GM19468 (cell line): ENCODE measurements around the gene TIMP2.
"Not testable (repeated sequence)": the region's sequence is repeated elsewhere in the genome, so short reads cannot be mapped to it uniquely, and the experiment has no call there.

Experiments
- ATAC-seq: cut with Tn5 transposase; IDR thresholded peaks from one replicate; pipeline ENCODE4 v1.9.1; 2021; ENCODE audit warnings: mild to moderate bottlenecking, moderate library complexity, moderate number of reproducible peaks; ENCODE audit not compliant: unreplicated experiment; ENCODE audit errors: extremely low read depth

TIMP2 gene

DNA sequence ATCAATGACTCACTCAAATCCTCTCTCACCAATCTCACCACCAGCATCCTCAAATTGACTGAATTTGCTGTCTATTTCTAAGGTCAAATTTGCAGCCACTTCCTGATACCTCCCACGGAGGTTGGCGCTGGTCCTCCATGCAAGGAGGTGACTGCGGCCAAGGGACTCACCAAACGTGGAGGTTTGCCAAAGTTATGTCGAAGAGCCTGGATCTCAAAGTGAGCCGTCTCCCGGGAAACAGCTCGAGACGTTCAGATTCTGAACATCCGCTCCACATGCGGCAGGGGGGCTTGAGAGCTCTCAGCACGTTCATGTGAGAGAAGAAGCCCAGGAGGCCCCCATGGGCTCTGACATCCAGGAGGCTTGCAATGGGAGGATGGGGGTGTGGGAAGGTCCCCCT, 31.9 kb upstream of the TIMP2 start:
- ATAC-seq: no peak

- no peak for ATAC-seq
These were observed 31.1 kb upstream of the TIMP2 start for GRCh38 chr17:78956254-78956653.

DNA sequence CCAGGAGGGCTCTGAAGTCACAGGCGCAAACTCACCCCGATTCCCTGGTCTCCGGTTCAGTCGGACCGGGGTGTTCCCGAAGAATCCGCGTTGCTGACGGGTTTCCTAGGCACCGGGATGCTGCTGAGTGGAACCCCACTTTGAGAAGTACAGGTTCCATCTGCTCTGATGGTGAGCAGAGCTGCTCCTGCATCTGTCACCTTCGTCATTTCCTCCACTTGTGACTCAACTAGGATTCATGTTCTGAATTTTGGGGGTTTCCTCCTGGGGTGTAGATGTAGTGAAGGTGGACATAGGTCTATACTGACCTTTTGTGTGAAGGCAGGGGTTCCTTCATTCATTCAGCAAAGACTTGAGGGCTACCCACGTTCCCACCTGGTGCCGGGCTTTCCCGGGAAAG, 29.5 kb upstream of the TIMP2 start:
- ATAC-seq: no peak

DNA sequence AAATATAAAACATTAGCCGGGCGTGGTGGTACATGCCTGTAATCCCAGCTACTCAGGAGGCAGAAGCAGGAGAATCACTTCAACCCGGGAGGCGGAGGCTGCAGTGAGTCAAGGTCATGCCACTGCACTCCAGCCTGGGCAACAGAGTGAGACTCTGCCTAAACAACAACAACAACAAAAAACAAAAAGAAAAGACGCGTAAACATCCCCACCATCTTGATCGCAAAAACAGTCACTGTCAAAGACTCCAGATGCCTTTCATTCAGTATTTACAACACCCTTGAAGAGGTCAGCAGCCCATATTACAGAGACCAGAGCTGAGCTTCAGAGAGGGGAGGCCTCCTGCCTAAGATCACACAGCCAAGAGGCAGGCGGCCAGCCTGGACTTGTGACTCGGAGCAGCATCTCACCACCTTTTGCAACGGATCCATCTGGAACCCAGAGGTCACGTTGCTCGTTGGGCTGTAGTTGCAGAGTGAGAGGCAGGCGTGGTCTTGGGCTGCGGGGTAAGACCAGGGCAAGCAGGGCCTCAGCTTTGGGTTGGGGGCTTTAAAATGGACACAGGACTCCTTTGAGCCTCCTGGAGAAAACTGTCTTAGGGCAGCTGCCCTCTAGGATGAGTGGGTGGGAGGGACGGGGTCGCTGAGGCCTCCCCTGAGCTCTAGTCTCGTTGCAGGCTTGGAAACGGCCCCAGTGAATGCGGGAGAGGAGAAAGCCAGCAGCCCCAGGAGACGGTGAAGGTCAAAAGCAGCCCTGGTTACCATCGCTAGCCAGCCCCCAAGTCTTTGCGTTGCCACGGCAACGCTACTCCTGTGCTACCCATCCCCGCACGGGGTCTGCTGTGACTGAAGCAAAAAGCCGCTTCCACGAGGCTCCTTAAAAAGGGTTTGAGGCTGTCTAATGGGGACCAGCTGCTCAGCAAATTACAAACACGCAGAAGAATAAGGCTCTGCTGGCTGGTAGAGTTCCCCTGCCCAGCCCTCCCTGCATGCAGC, 28.5 kb upstream of the TIMP2 start:
- no peak for ATAC-seq

DNA sequence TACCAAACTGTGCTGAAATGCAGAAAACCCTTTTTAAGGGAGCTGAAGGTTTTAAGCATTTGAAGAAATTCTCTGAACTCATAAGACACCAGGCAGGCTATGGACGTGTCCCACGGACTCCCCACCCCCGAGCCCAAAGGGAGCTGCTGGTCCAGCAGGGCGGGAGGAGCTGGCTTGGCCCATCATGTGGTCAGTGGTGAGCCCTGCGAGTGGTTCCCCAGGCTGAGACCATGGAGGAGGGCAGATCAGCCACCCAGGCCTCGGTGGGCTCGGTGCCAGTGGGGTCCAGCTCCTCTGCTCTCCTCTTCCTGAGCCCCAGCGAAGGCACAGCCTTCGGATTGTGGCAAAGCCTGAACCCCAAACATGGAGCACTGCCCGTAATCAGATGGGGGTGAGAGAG, 27.5 kb upstream of the TIMP2 start:
- ATAC-seq: no peak

GRCh38 chr17:78951967-78952551, 26.9 kb upstream of the TIMP2 start:
- no peak for ATAC-seq

DNA sequence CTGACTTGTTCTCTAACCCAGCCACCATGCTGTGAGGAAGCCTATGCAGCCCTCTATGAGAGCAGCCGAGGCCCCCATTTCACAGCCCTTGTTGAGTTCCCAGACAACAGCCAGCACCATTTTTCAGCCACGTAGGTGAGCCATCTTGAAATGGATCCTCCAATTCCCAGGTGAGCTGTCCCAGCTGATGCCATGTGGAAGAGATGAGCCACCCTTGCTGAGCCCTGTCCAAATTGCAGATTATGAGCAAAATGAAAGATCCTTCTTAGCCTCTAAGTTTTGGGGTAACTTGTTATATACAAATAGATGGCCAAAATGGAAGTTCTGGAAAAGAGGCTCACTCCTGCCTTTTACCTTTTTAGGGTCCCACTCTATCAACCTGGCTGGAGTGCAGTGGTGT, 25.7 kb upstream of the TIMP2 start:
- no peak for ATAC-seq

GRCh38 chr17:78947235-78948149, 22.3 kb upstream of the TIMP2 start:
- no peak for ATAC-seq

DNA sequence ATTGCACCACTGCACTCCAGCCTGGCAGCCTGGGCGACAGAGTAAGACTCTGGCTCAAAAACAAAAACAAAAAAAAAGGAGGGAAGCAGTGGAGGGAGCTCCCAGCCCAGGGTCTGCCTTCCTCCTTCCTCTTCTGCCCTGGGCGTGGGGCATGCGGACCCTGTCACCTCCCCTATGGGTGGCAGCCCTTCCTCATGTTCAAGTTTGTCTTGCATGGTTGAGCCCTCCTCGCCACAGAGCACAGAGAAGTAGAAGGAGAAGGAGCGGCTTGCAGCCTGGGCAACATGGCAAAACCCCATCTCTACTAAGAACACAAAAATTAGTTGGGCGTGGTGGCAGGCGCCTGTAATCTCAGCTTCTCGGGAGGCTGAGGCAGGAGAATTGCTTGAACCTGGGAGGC, 21.4 kb upstream of the TIMP2 start:
- ATAC-seq: no peak

- no peak for ATAC-seq
These were observed 20.9 kb upstream of the TIMP2 start for GRCh38 chr17:78946131-78946530.

DNA sequence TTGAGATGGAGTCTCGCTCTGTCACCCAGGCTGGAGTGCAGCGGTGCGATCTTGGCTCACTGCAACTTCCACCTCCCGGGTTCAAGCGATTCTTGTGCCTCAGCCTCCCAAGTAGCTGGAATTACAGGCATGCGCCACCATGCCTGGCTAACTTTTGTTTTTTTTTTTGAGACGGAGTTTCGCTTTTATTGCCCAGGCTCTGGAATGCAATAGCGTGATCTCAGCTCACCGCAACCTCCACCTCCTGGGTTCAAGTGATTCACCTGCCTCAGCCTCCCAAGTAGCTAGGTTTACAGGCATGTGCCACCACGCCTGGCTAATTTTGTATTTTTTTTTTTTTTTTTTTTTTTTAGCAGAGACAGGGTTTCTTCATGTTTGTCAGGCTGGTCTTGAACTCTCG, 20.3 kb upstream of the TIMP2 start:
- ATAC-seq: not testable (repeated sequence)

DNA sequence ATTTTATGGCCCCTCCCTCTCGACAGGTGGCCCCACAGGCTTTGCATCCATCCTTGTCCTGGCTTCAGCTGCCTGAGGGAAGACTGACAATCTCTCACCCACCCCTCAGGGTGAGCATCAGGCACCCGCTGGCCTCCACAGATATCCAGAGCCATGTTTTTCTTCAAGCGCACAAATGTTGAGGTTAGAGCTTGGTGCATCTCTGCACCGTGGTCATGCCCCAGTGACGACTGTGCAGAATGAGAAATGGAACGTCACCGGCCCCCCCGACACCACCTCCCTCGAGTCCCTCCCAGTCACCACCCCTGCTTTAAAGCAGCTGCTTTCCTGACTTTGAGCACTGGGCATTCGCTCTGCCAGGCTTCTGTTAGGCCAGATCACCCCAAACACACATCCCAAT, 19.8 kb upstream of the TIMP2 start:
- no peak for ATAC-seq

DNA sequence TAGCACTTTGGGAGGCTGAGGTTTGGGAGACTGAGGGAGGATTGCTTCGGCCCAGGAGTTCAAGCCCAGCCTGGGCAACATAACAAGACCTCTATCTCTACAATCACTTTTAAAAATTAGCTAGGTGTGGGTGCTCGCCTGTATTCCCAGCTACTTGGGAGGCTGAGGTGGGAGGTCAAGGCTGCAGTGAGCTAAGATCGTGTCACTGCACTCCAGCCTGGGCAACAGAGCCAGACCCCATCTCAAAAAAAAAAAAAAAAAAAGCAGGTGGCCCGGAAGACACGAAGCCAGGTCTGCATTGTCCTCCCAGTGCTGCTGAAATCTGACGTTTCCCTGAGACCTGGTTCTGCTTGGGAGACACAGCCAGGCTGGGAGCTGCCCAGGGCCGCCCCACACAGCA, 18.8 kb upstream of the TIMP2 start:
- no peak for ATAC-seq

DNA sequence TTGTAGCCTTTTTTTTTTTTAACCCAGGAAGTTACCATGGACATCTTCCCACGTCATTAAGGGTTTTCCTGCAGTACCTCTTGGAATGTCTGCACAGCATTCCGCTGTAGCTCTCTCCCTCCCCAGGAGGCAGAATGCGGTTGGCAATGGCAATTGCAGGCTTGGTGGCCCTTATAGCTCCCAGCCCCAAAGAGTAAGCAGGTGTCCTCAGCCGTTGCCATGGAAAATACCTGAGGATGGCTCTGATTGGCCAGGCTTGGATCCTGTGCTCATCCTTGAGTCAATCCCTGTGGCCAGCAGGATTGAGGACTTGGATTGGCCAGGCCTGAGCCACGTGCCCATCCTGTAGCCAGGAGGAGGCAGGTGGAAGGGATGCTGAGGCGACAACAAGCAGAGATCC, 15.5 kb upstream of the TIMP2 start:
- ATAC-seq: no peak

DNA sequence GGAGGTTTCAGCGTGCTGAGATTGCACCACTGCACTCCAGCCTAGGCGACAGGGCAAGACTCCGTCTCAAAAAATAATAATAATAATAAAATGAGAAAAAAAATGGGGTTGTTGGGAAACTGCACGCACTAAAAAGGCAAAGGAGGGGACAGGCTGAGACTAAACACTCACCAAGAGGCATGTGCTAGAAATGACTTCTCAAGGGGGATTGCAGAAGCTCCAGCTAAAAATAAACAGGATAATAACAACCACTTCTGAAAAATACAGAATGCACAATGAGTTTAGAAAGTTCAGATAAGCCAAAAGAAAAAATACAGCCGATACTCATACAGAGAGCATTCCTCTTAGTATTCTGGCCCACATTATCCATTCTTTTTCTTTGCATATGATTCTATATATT, 15.1 kb upstream of the TIMP2 start:
- ATAC-seq: no peak

DNA sequence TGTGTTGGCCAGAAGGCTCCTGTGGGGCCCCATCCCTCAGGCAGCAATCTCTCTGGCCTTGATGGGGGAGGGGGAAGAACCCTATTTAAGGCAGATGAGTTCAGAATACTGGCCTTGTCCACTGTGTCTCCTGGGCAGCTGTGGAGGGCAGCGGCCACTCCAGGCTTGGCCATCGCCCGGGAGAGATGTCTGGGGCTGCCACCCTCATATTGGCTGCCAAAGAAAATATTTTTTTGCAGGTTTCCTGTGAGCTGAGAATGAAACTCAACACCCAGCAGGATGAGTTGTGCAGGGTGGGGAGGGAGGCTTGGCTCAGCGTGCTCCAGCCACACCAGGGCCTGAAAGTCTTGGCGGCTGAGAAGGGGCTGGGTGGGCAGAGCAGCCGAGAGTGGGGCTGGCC, 14.4 kb upstream of the TIMP2 start:
- no peak for ATAC-seq

DNA sequence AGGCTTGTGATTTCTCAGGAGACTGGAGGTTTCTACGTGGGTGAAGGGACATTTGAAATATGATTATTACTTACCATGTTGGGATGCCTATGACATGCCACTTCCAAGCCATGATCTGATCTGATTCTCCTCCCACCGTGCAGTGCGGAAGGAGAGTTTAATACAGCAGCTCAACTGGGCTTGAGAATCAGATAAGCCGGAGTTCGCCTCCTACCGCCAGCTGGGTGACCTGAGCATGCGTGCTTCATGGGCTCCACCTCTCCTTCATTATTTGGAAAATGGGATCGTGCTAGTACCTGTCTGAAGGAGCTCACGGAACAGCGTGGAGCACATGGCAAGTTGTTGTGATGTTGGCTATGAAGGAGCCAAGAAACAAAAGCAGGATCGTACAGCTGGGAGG, 12.4 kb upstream of the TIMP2 start:
- no peak for ATAC-seq

DNA sequence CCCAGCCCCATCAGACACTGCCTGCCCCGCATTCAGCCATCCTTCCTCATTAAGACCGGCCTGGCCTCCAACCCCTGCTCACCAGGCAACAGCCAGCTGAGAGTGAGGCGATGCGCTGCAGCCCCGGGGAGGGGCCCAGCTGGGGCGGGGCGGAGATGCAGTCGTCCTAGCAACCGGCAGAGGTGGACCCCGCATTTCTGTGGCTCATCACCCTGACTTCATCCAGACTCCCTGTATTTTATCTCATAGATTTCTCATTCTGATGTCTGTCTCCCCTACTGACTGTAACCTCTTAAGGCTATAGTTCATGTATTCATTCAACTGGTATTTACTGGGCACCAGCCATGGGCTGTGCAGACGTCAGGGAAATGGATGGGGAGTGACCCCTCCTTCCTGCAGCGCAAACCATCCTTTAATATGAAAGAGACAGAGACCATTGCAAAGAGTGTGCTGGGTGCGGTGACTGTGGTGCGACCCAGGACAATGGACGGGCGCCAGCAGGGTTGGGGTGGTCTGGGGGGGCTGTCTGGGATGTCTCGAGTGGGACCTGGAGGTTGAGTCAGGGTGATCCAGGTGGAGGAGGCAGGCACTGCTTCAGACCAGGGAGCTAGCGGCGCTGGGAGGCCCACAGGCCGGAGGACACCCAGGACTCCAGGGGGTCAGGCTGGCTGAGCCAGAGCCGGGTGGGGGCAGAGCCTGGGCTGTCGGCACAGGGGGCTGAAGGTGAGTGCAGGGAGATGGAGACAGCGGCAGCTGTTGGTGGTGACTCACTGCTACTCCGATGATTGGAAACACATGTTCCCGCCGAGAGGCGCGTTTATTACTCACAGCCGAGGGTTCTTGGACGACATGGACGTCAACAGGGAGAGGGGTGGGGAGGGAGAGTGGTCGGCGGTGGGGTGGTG, 10.5 kb upstream of the TIMP2 start:
- ATAC-seq: no peak

DNA sequence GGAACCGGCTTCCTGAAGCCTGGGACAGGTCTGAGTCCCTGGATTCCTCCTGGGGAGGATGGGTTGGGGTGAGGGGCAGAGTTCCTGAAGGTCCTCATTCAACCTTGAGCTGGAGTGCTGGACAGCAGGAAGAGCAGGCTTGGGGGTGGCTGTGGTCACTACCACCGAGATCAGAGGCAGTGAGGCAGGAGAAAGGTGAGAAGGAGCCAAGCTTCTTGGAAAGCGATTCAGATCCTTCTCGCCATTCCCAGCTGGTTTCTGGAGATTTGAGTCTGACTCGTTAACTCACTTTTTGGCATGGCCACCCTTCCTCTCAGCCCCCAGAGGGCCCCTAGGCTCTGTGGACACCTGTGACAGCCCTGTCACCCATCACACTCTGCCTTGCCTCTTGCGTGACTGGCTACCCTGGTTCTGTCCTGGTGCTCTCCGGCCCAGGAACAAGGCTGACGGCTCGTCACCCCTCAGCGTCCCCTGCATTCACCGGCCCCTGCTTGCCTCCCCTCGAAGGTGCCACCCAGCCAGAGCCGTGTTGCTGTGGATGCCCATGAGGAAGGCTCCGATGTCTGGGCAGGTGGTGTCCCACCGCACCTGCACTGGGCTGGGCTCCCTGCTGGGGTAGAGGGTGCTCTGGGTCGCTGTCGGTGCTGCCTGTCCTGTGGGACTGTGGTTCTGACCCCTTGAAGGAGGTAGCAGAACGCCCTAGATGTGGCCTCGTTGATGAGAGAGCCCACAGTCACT, 9.7 kb upstream of the TIMP2 start:
- no peak for ATAC-seq
